GM21786 (cell line): ENCODE results near the gene MEFV.
"Not testable (repeated sequence)": the region's sequence is repeated elsewhere in the genome, so short reads cannot be mapped to it uniquely, and the experiment has no call there.

ENCODE experiments used
- ATAC-seq: cut with Tn5 transposase; IDR thresholded peaks from one replicate; pipeline ENCODE4 v1.9.1; 2021; ENCODE audit not compliant: unreplicated experiment

Gene MEFV

GRCh38 chr16:3220839-3221238, 35.6 kb downstream of the MEFV start:
- ATAC-seq = no peak

- ATAC-seq = no peak
Observed at GRCh38 chr16:3216263-3216640, 40.2 kb downstream of the MEFV start.

DNA sequence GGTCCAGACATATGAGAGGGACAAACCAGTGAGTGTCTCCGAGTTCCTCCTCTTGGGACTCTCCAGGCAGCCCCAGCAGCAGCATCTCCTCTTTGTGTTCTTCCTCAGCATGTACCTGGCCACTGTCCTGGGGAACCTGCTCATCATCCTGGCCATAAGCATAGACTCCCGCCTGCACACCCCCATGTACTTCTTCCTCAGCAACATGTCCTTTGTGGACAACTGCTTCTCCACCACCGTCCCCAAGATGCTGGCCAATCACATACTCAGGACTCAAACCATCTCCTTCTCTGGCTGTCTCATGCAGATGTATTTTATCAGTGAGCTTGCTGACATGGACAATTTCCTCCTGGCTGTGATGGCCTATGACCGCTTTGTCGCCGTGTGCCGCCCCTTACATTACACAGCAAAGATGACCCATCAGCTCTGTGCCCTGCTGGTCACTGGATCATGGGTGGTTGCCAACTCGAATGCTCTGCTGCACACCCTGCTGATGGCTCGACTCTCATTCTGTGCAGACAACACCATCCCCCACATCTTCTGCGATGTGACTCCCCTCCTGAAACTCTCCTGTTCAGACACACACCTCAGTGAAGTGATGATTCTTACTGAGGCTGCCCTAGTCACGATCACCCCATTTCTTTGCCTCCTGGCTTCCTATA, 40.7 kb downstream of the MEFV start:
- ATAC-seq = no peak

GRCh38 chr16:3214904-3215600, 41.4 kb downstream of the MEFV start:
- no peak for ATAC-seq

DNA sequence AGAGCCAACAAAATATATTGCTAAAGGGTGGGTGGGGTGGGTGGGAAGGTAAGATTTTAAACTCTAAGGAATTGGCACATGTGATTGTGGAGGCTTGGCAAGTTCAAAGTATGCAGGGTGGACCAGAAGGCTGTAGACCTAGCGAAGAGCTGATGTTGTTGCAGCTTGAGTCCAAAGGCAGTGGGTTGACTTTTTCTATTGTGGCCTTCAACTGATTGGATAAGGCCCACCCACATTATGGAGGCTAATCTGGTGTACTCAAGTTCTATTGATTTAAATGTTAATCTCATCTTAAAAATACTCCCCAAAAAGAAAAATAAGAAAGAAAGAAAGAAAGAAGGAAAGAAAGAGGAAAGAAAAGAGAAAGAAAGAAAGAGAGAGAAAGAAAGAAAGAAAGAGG, 43.9 kb downstream of the MEFV start:
- no peak for ATAC-seq

DNA sequence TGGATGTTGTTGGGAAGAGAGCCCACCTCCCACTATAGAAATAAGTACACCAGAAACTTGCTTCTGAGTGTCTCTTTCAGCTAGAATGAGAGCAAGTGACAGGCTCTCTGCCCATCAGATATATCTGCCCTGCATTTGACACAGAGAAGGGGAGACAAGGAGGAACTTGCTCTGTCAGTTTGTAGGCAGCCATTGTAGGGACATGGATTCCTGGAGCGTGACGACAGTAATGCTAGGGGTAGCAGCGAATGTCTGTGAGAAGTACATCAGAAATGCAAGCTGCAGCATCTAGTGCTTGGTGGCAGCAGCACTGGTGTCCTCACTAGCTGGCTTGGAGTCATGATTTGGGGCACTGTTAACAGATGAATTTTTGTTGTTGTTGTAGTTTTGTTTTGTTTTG, 44.4 kb downstream of the MEFV start:
- no peak for ATAC-seq

DNA sequence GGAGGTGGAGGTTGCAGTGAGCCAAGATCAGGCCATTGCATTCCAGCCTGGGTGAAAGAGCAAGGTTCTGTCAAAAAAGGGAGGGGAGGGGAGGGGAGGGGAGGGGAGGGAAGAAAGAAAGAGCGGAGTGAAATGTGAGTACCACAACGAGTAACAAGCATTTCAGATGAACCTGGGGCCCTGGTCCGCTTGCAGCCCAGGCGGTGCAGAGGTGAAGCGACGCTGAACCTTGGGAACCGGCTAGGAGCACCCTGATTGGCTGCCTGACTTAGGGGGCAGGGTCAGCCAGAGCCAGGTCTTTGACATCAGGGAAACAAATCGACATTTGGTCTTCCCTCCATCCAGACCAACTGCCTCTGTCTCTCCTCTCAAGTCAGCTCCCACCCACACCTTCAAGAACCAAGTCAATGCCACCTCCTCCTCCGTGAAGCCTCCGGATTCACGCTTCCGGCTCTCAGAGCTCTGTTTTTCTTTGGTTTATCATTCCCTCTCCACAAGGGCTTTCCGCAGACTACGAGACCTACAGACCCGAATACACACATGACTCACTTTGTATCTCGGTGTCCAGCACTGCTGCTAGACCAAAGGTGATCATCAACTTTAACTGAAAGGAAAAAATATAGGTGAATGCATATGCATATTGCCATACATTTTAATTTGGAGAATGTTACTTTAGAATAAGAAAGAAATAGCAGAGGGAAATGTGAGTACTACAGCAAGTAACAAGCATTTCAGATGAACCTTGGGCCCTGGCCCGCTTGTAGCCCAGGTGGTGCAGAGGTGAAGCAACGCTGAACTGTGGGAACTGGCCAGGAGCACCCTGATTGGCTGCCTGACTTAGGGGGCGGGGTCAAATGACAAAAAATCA, 49.1 kb downstream of the MEFV start:
- no peak for ATAC-seq

- ATAC-seq = not testable (repeated sequence)
Observed at GRCh38 chr16:3205939-3206338, 50.5 kb downstream of the MEFV start.

GRCh38 chr16:3202903-3203539, 53.4 kb downstream of the MEFV start:
- ATAC-seq = no peak

GRCh38 chr16:3198334-3199072, 57.9 kb downstream of the MEFV start:
- ATAC-seq = no peak

GRCh38 chr16:3197694-3198333, 58.6 kb downstream of the MEFV start:
- not testable (repeated sequence) for ATAC-seq

- no peak for ATAC-seq
Observed at GRCh38 chr16:3195975-3196374, 60.5 kb downstream of the MEFV start.

- no peak for ATAC-seq
Observed at GRCh38 chr16:3194792-3195191, 61.6 kb downstream of the MEFV start.

- no peak for ATAC-seq
Observed at GRCh38 chr16:3193221-3194212, 62.9 kb downstream of the MEFV start.

GRCh38 chr16:3192476-3193019, 63.9 kb downstream of the MEFV start:
- no peak for ATAC-seq
